GM18526 (cell line): ENCODE data around the gene ST8SIA6.

Experiments
- POLR2A ChIP-seq: IDR thresholded peaks from 3 replicates; pipeline ENCODE4 v1.6.1; 2011; ENCODE audit not compliant: insufficient read length; ENCODE audit errors: extremely low read depth

ST8SIA6 gene

GRCh38 chr10:17278607-17279240, 175.7 kb downstream of the ST8SIA6 start:
- no peak for TF ChIP-seq POLR2A

GRCh38 chr10:17276756-17277424, 177.5 kb downstream of the ST8SIA6 start:
- TF ChIP-seq POLR2A = no peak

- TF ChIP-seq POLR2A = no peak
Measured at GRCh38 chr10:17273403-17273802, 181.0 kb downstream of the ST8SIA6 start.

- TF ChIP-seq POLR2A = no peak
Measured at GRCh38 chr10:17272648-17273047, 181.7 kb downstream of the ST8SIA6 start.
